ENCODE results near the gene POC1A.

The POC1A gene

GRCh38 chr3:52124766-52125165, 29.5 kb downstream of the POC1A start:
- H3K9ac ChIP-seq (ENCODE audit: low read length), result no peak overlapping the region
- DNase-seq (ENCODE audit: low read depth), result no peak
- peaks cover 43% of the 10 kb centered on the region for H3K4me1 ChIP-seq (ENCODE audit: control insufficient read depth, insufficient read depth, low read length)
- H3K27me3 ChIP-seq (replicated peaks; ENCODE audit: control insufficient read depth, insufficient read depth, low read length), result no peaks in the 10 kb centered on the region
- H3K4me3 ChIP-seq (ENCODE audit: low read length), result no peak overlapping the region
- no peaks in the 10 kb centered on the region for H3K36me3 ChIP-seq (ENCODE audit: control insufficient read depth, insufficient read depth, low read length, severe bottlenecking)
- H3K9me3 ChIP-seq (ENCODE audit: control insufficient read depth, low read length), result peaks cover 4% of the 10 kb centered on the region

GRCh38 chr3:52124126-52124525, 30.1 kb downstream of the POC1A start:
- H3K9me3 ChIP-seq (ENCODE audit: control insufficient read depth, low read length), result peaks cover 4% of the 10 kb centered on the region
- DNase-seq (ENCODE audit: low read depth), result no peak
- H3K4me3 ChIP-seq (ENCODE audit: low read length), result no peak overlapping the region
- no peak overlapping the region for H3K9ac ChIP-seq (ENCODE audit: low read length)
- peaks cover 43% of the 10 kb centered on the region for H3K4me1 ChIP-seq (ENCODE audit: control insufficient read depth, insufficient read depth, low read length)
- no peaks in the 10 kb centered on the region for H3K27me3 ChIP-seq (replicated peaks; ENCODE audit: control insufficient read depth, insufficient read depth, low read length)
- no peaks in the 10 kb centered on the region for H3K36me3 ChIP-seq (ENCODE audit: control insufficient read depth, insufficient read depth, low read length, severe bottlenecking)

GRCh38 chr3:52123106-52123725, 31.0 kb downstream of the POC1A start:
- Histone ChIP-seq H3K4me3 (ENCODE audit: low read length) (no peak overlapping the region), H3K4me1 (ENCODE audit: control insufficient read depth, insufficient read depth, low read length) (peaks cover 39% of the 10 kb centered on the region), H3K27me3 (replicated peaks; ENCODE audit: control insufficient read depth, insufficient read depth, low read length) (no peaks in the 10 kb centered on the region), H3K9ac (ENCODE audit: low read length) (no peak overlapping the region), H3K9me3 (ENCODE audit: control insufficient read depth, low read length) (peaks cover 4% of the 10 kb centered on the region), H3K36me3 (ENCODE audit: control insufficient read depth, insufficient read depth, low read length, severe bottlenecking) (no peaks in the 10 kb centered on the region)
- DNase-seq (ENCODE audit: low read depth), result peak; percentile 83

- no peak overlapping the region for H3K4me3 ChIP-seq (ENCODE audit: low read length)
- H3K4me1 ChIP-seq (ENCODE audit: control insufficient read depth, insufficient read depth, low read length), result peaks cover 32% of the 10 kb centered on the region
- no peaks in the 10 kb centered on the region for H3K27me3 ChIP-seq (replicated peaks; ENCODE audit: control insufficient read depth, insufficient read depth, low read length)
- H3K36me3 ChIP-seq (ENCODE audit: control insufficient read depth, insufficient read depth, low read length, severe bottlenecking), result no peaks in the 10 kb centered on the region
- H3K9me3 ChIP-seq (ENCODE audit: control insufficient read depth, low read length), result peaks cover 4% of the 10 kb centered on the region
- no peak for DNase-seq (ENCODE audit: low read depth)
- no peak overlapping the region for H3K9ac ChIP-seq (ENCODE audit: low read length)
These were observed 31.7 kb downstream of the POC1A start for GRCh38 chr3:52122491-52122890.

GRCh38 chr3:52121813-52122212, 32.4 kb downstream of the POC1A start:
- DNase-seq (ENCODE audit: low read depth), result no peak
- Histone ChIP-seq H3K4me1 (ENCODE audit: control insufficient read depth, insufficient read depth, low read length) (peaks cover 31% of the 10 kb centered on the region), H3K27me3 (replicated peaks; ENCODE audit: control insufficient read depth, insufficient read depth, low read length) (no peaks in the 10 kb centered on the region), H3K4me3 (ENCODE audit: low read length) (no peak overlapping the region), H3K9me3 (ENCODE audit: control insufficient read depth, low read length) (peaks cover 4% of the 10 kb centered on the region), H3K36me3 (ENCODE audit: control insufficient read depth, insufficient read depth, low read length, severe bottlenecking) (no peaks in the 10 kb centered on the region), H3K9ac (ENCODE audit: low read length) (no peak overlapping the region)

- Histone ChIP-seq H3K9ac (ENCODE audit: low read length) (peak overlapping the region; percentile 9), H3K27me3 (replicated peaks; ENCODE audit: control insufficient read depth, insufficient read depth, low read length) (no peaks in the 10 kb centered on the region), H3K4me1 (ENCODE audit: control insufficient read depth, insufficient read depth, low read length) (peaks cover 27% of the 10 kb centered on the region), H3K36me3 (ENCODE audit: control insufficient read depth, insufficient read depth, low read length, severe bottlenecking) (no peaks in the 10 kb centered on the region), H3K4me3 (ENCODE audit: low read length) (no peak overlapping the region), H3K9me3 (ENCODE audit: control insufficient read depth, low read length) (peaks cover 2% of the 10 kb centered on the region)
- DNase-seq (ENCODE audit: low read depth), result no peak
These were observed 32.8 kb downstream of the POC1A start for GRCh38 chr3:52121464-52121805.

- peak overlapping the region; percentile 9 for H3K9ac ChIP-seq (ENCODE audit: low read length)
- no peak overlapping the region for H3K4me3 ChIP-seq (ENCODE audit: low read length)
- DNase-seq (ENCODE audit: low read depth), result no peak
- H3K27me3 ChIP-seq (replicated peaks; ENCODE audit: control insufficient read depth, insufficient read depth, low read length), result no peaks in the 10 kb centered on the region
- no peaks in the 10 kb centered on the region for H3K9me3 ChIP-seq (ENCODE audit: control insufficient read depth, low read length)
- H3K36me3 ChIP-seq (ENCODE audit: control insufficient read depth, insufficient read depth, low read length, severe bottlenecking), result no peaks in the 10 kb centered on the region
- peaks cover 21% of the 10 kb centered on the region for H3K4me1 ChIP-seq (ENCODE audit: control insufficient read depth, insufficient read depth, low read length)
These were observed 33.4 kb downstream of the POC1A start for GRCh38 chr3:52120556-52121463.

GRCh38 chr3:52119826-52120225, 34.4 kb downstream of the POC1A start:
- no peaks in the 10 kb centered on the region for H3K36me3 ChIP-seq (ENCODE audit: control insufficient read depth, insufficient read depth, low read length, severe bottlenecking)
- no peaks in the 10 kb centered on the region for H3K27me3 ChIP-seq (replicated peaks; ENCODE audit: control insufficient read depth, insufficient read depth, low read length)
- no peaks in the 10 kb centered on the region for H3K9me3 ChIP-seq (ENCODE audit: control insufficient read depth, low read length)
- no peak overlapping the region for H3K4me3 ChIP-seq (ENCODE audit: low read length)
- H3K4me1 ChIP-seq (ENCODE audit: control insufficient read depth, insufficient read depth, low read length), result peaks cover 14% of the 10 kb centered on the region
- no peak overlapping the region for H3K9ac ChIP-seq (ENCODE audit: low read length)
- DNase-seq (ENCODE audit: low read depth), result no peak

GRCh38 chr3:52119099-52119498, 35.1 kb downstream of the POC1A start:
- H3K4me3 ChIP-seq (ENCODE audit: low read length), result no peak overlapping the region
- H3K36me3 ChIP-seq (ENCODE audit: control insufficient read depth, insufficient read depth, low read length, severe bottlenecking), result no peaks in the 10 kb centered on the region
- H3K9me3 ChIP-seq (ENCODE audit: control insufficient read depth, low read length), result no peaks in the 10 kb centered on the region
- no peaks in the 10 kb centered on the region for H3K27me3 ChIP-seq (replicated peaks; ENCODE audit: control insufficient read depth, insufficient read depth, low read length)
- DNase-seq (ENCODE audit: low read depth), result no peak
- peaks cover 14% of the 10 kb centered on the region for H3K4me1 ChIP-seq (ENCODE audit: control insufficient read depth, insufficient read depth, low read length)
- no peak overlapping the region for H3K9ac ChIP-seq (ENCODE audit: low read length)

- H3K27me3 ChIP-seq (replicated peaks; ENCODE audit: control insufficient read depth, insufficient read depth, low read length), result no peaks in the 10 kb centered on the region
- H3K36me3 ChIP-seq (ENCODE audit: control insufficient read depth, insufficient read depth, low read length, severe bottlenecking), result no peaks in the 10 kb centered on the region
- H3K9me3 ChIP-seq (ENCODE audit: control insufficient read depth, low read length), result no peaks in the 10 kb centered on the region
- H3K9ac ChIP-seq (ENCODE audit: low read length), result no peak overlapping the region
- DNase-seq (ENCODE audit: low read depth), result no peak
- peaks cover 14% of the 10 kb centered on the region for H3K4me1 ChIP-seq (ENCODE audit: control insufficient read depth, insufficient read depth, low read length)
- no peak overlapping the region for H3K4me3 ChIP-seq (ENCODE audit: low read length)
These were observed 35.9 kb downstream of the POC1A start for GRCh38 chr3:52118156-52118875.

GRCh38 chr3:52117537-52117936, 36.7 kb downstream of the POC1A start:
- no peaks in the 10 kb centered on the region for H3K36me3 ChIP-seq (ENCODE audit: control insufficient read depth, insufficient read depth, low read length, severe bottlenecking)
- DNase-seq (ENCODE audit: low read depth), result no peak
- H3K9ac ChIP-seq (ENCODE audit: low read length), result no peak overlapping the region
- no peaks in the 10 kb centered on the region for H3K27me3 ChIP-seq (replicated peaks; ENCODE audit: control insufficient read depth, insufficient read depth, low read length)
- no peak overlapping the region for H3K4me3 ChIP-seq (ENCODE audit: low read length)
- peaks cover 14% of the 10 kb centered on the region for H3K4me1 ChIP-seq (ENCODE audit: control insufficient read depth, insufficient read depth, low read length)
- H3K9me3 ChIP-seq (ENCODE audit: control insufficient read depth, low read length), result no peaks in the 10 kb centered on the region
